Activated T-helper 1 cell treated with anti-CD3 and anti-CD28 coated beads, Interleukin-12 subunit alpha, Interleukin-12 subunit beta, Interleukin-2, Interleukin-4 antibody, amounts not matched to agents 30 ng/mL and 10 ng/mL and 1 ng/mL, durations not matched to agents 14 hours and 24 hours and 36 hours (primary cell): Measurements from ENCODE around the gene PPIL6. TPM values are rescaled to one million over a fixed set of nuclear protein-coding genes. Genes with fewer than 3 reads are reported as not detected.

Experiments
- DNase-seq: peaks from one replicate; pipeline ENCODE4 v3.0.0; 2021; ENCODE audit warnings: low spot score
- H3K27ac Mint-ChIP-seq: one replicate; pipeline ENCODE4 v1.8.0; 2021; ENCODE audit warnings: mild to moderate bottlenecking, mixed read lengths
- H3K27me3 Mint-ChIP-seq: one replicate; pipeline ENCODE4 v1.8.0; 2022; ENCODE audit warnings: mild to moderate bottlenecking, moderate library complexity, mixed read lengths; ENCODE audit not compliant: insufficient read depth
- H3K36me3 Mint-ChIP-seq: one replicate; pipeline ENCODE4 v1.8.0; 2021; ENCODE audit warnings: low read depth, mixed read lengths
- H3K4me1 Mint-ChIP-seq: one replicate; pipeline ENCODE4 v1.8.0; 2021; ENCODE audit warnings: low read depth, mixed read lengths
- H3K4me3 Mint-ChIP-seq: one replicate; pipeline ENCODE4 v1.8.0; 2021; ENCODE audit warnings: mild to moderate bottlenecking, moderate library complexity, mixed read lengths
- H3K9me3 Mint-ChIP-seq: one replicate; pipeline ENCODE4 v1.8.0; 2021; ENCODE audit warnings: mixed read lengths
- intact Hi-C: fragments of 100-400 bp; cut with micrococcal nuclease; formaldehyde crosslinking; loops from one replicate; pipeline ENCODE4 v1.15.1; 2024
- total RNA-seq: library from RNA; stranded (reverse); gene quantifications from 2 replicates; pipeline ENCODE4 v1.2.3, GENCODE V29; 2022

PPIL6 gene
- total RNA-seq, 1 donor from 2014 or later, result 0.13 TPM

- H3K9me3 Mint-ChIP-seq, result no peaks in the 10 kb centered on the region
- peaks cover 37% of the 10 kb centered on the region for H3K36me3 Mint-ChIP-seq
- no peaks in the 10 kb centered on the region for H3K27me3 Mint-ChIP-seq
- no peak for DNase-seq
- no peak overlapping the region for H3K4me3 Mint-ChIP-seq
- H3K4me1 Mint-ChIP-seq, result peaks cover 41% of the 10 kb centered on the region
- intact Hi-C loops, result loop anchor here (10.0 kb wide), 2 partner anchors 607 to 733 kb away; partner anchors contain the start of genes ARMC2 and CDC40
- H3K27ac Mint-ChIP-seq, result no peak overlapping the region
These were observed 10.9 kb upstream of the PPIL6 start for GRCh38 chr6:109451376-109451775.

- intact Hi-C loops, result loop anchor here (10.0 kb wide), 2 partner anchors 606 to 734 kb away; partner anchors contain the start of genes ARMC2 and CDC40
- no peaks in the 10 kb centered on the region for H3K27me3 Mint-ChIP-seq
- peaks cover 40% of the 10 kb centered on the region for H3K4me1 Mint-ChIP-seq
- H3K4me3 Mint-ChIP-seq, result no peak overlapping the region
- peaks cover 40% of the 10 kb centered on the region for H3K36me3 Mint-ChIP-seq
- no peaks in the 10 kb centered on the region for H3K9me3 Mint-ChIP-seq
- H3K27ac Mint-ChIP-seq, result no peak overlapping the region
- DNase-seq, result no peak
These were observed 10.4 kb upstream of the PPIL6 start for GRCh38 chr6:109450801-109451200.

- Mint-ChIP-seq H3K36me3 (peaks cover 45% of the 10 kb centered on the region), H3K4me3 (peak overlapping the region; percentile 49), H3K27ac (peak overlapping the region; percentile 80), H3K9me3 (no peaks in the 10 kb centered on the region), H3K4me1 (peaks cover 37% of the 10 kb centered on the region), H3K27me3 (no peaks in the 10 kb centered on the region)
- intact Hi-C loops, result loop anchor here (10.0 kb wide), 2 partner anchors 605 to 735 kb away; partner anchors contain the start of genes ARMC2 and CDC40
- DNase-seq, result no peak
These were observed 9.6 kb upstream of the PPIL6 start for GRCh38 chr6:109449795-109450673.

GRCh38 chr6:109449064-109449794 lies 8.8 kb upstream of the PPIL6 start:
- peak overlapping the region; percentile 49 for H3K4me3 Mint-ChIP-seq
- H3K9me3 Mint-ChIP-seq, result no peaks in the 10 kb centered on the region
- intact Hi-C loops, result no loop called here
- H3K27me3 Mint-ChIP-seq, result no peaks in the 10 kb centered on the region
- peaks cover 29% of the 10 kb centered on the region for H3K4me1 Mint-ChIP-seq
- DNase-seq, result no peak
- H3K36me3 Mint-ChIP-seq, result peaks cover 47% of the 10 kb centered on the region
- H3K27ac Mint-ChIP-seq, result peak overlapping the region; percentile 80

- no peak for DNase-seq
- no peak overlapping the region for H3K27ac Mint-ChIP-seq
- no peaks in the 10 kb centered on the region for H3K27me3 Mint-ChIP-seq
- no peak overlapping the region for H3K4me3 Mint-ChIP-seq
- peaks cover 24% of the 10 kb centered on the region for H3K4me1 Mint-ChIP-seq
- H3K36me3 Mint-ChIP-seq, result peaks cover 48% of the 10 kb centered on the region
- no peaks in the 10 kb centered on the region for H3K9me3 Mint-ChIP-seq
- intact Hi-C loops, result no loop called here
These were observed 8.2 kb upstream of the PPIL6 start for GRCh38 chr6:109448615-109449014.

GRCh38 chr6:109447878-109448555 lies 7.6 kb upstream of the PPIL6 start:
- no peaks in the 10 kb centered on the region for H3K9me3 Mint-ChIP-seq
- peaks cover 28% of the 10 kb centered on the region for H3K4me1 Mint-ChIP-seq
- intact Hi-C loops, result no loop called here
- no peak overlapping the region for H3K27ac Mint-ChIP-seq
- DNase-seq, result no peak
- peaks cover 48% of the 10 kb centered on the region for H3K36me3 Mint-ChIP-seq
- H3K27me3 Mint-ChIP-seq, result no peaks in the 10 kb centered on the region
- no peak overlapping the region for H3K4me3 Mint-ChIP-seq

GRCh38 chr6:109447087-109447486 lies 6.7 kb upstream of the PPIL6 start:
- DNase-seq, result no peak
- Mint-ChIP-seq H3K27ac (no peak overlapping the region), H3K9me3 (no peaks in the 10 kb centered on the region), H3K36me3 (peaks cover 47% of the 10 kb centered on the region), H3K27me3 (no peaks in the 10 kb centered on the region), H3K4me1 (peaks cover 37% of the 10 kb centered on the region), H3K4me3 (no peak overlapping the region)
- intact Hi-C loops, result no loop called here

- intact Hi-C loops, result no loop called here
These were observed 6.1 kb upstream of the PPIL6 start for GRCh38 chr6:109446541-109446940.

GRCh38 chr6:109446072-109446471 lies 5.6 kb upstream of the PPIL6 start:
- Mint-ChIP-seq H3K36me3 (peaks cover 44% of the 10 kb centered on the region), H3K4me1 (peaks cover 47% of the 10 kb centered on the region), H3K4me3 (no peak overlapping the region), H3K9me3 (no peaks in the 10 kb centered on the region), H3K27ac (no peak overlapping the region), H3K27me3 (no peaks in the 10 kb centered on the region)
- no peak for DNase-seq
- intact Hi-C loops, result no loop called here

More at GRCh38 chr6:109446541-109446940, 6.1 kb upstream of the PPIL6 start:
- Mint-ChIP-seq H3K27me3 (no peaks in the 10 kb centered on the region), H3K9me3 (no peaks in the 10 kb centered on the region), H3K36me3 (peaks cover 45% of the 10 kb centered on the region), H3K4me1 (peaks cover 43% of the 10 kb centered on the region), H3K4me3 (no peak overlapping the region), H3K27ac (no peak overlapping the region)
- DNase-seq, result no peak

GRCh38 chr6:109445382-109445781 lies 5.0 kb upstream of the PPIL6 start:
- peaks cover 41% of the 10 kb centered on the region for H3K4me1 Mint-ChIP-seq
- no peak overlapping the region for H3K27ac Mint-ChIP-seq
- no peaks in the 10 kb centered on the region for H3K27me3 Mint-ChIP-seq
- intact Hi-C loops, result no loop called here
- no peak overlapping the region for H3K4me3 Mint-ChIP-seq
- DNase-seq, result no peak
- H3K9me3 Mint-ChIP-seq, result no peaks in the 10 kb centered on the region
- H3K36me3 Mint-ChIP-seq, result peaks cover 39% of the 10 kb centered on the region

GRCh38 chr6:109443425-109443950 lies 3.1 kb upstream of the PPIL6 start:
- DNase-seq, result no peak
- H3K9me3 Mint-ChIP-seq, result no peaks in the 10 kb centered on the region
- intact Hi-C loops, result loop anchor here (5.0 kb wide), 1 partner anchor 346 kb away; the partner anchor contains the start of gene CEP57L1
- peaks cover 34% of the 10 kb centered on the region for H3K36me3 Mint-ChIP-seq
- H3K27me3 Mint-ChIP-seq, result peaks cover 3% of the 10 kb centered on the region
- peaks cover 29% of the 10 kb centered on the region for H3K4me1 Mint-ChIP-seq
- no peak overlapping the region for H3K27ac Mint-ChIP-seq
- no peak overlapping the region for H3K4me3 Mint-ChIP-seq

GRCh38 chr6:109442393-109442924 lies 2.0 kb upstream of the PPIL6 start:
- Mint-ChIP-seq H3K4me1 (peaks cover 23% of the 10 kb centered on the region), H3K4me3 (peak overlapping the region; percentile 88), H3K27ac (no peak overlapping the region), H3K27me3 (peaks cover 5% of the 10 kb centered on the region), H3K36me3 (peaks cover 24% of the 10 kb centered on the region), H3K9me3 (no peaks in the 10 kb centered on the region)
- intact Hi-C loops, result loop anchor here (5.0 kb wide), 1 partner anchor 345 kb away; the partner anchor contains the start of gene CEP57L1
- DNase-seq, result no peak
